ENCODE results near the gene OOSP3.

OOSP3 gene

GRCh38 chr11:59943997-59944714, 65.6 kb downstream of the OOSP3 start:
- no peak for DNase-seq (ENCODE audit: low read depth, low spot score)

- DNase-seq (ENCODE audit: low read depth, low spot score) = no peak
Measured at GRCh38 chr11:59944720-59945119, 66.1 kb downstream of the OOSP3 start.

Data from activated CD4-positive, CD25-positive, alpha-beta regulatory T cell treated with anti-CD3 and anti-CD28 coated beads, Interleukin-2, amount 50 U/mL, for 16 hours (primary cell).